Measurements from ENCODE around the gene TMEM239.

TMEM239 gene

GRCh38 chr20:2851086-2851485 lies 34.9 kb downstream of the TMEM239 start:
- DNase-seq, result no peak

GRCh38 chr20:2858591-2858990 lies 42.4 kb downstream of the TMEM239 start:
- DNase-seq, result peak in 1 of 2 experiments; percentile 13

GRCh38 chr20:2859330-2860121 lies 43.4 kb downstream of the TMEM239 start:
- no peak for DNase-seq

GRCh38 chr20:2864626-2865025 lies 48.5 kb downstream of the TMEM239 start:
- no peak for DNase-seq

- DNase-seq, result no peak
These were observed 48.9 kb downstream of the TMEM239 start for GRCh38 chr20:2865101-2865500.

- DNase-seq, result no peak
These were observed 49.5 kb downstream of the TMEM239 start for GRCh38 chr20:2865630-2866029.

- DNase-seq, result no peak
These were observed 50.1 kb downstream of the TMEM239 start for GRCh38 chr20:2866236-2866635.

GRCh38 chr20:2867081-2867864 lies 51.1 kb downstream of the TMEM239 start:
- no peak for DNase-seq

Measured in NCI-H446 (cell line).